GM10266 (cell line): ENCODE measurements around the gene SEC11C.

ENCODE experiments used
- DNase-seq: peaks from one replicate; pipeline ENCODE4 v3.0.0; 2012; ENCODE audit errors: extremely low spot score
- TF ChIP-seq, protein P1 (sequence below): IDR thresholded peaks from 2 replicates; pipeline ENCODE4 v1.5.1; 2012; ENCODE audit warnings: mild to moderate bottlenecking, low read depth; ENCODE audit not compliant: control insufficient read depth, insufficient read depth; ENCODE audit errors: missing control alignments

The SEC11C gene

DNA sequence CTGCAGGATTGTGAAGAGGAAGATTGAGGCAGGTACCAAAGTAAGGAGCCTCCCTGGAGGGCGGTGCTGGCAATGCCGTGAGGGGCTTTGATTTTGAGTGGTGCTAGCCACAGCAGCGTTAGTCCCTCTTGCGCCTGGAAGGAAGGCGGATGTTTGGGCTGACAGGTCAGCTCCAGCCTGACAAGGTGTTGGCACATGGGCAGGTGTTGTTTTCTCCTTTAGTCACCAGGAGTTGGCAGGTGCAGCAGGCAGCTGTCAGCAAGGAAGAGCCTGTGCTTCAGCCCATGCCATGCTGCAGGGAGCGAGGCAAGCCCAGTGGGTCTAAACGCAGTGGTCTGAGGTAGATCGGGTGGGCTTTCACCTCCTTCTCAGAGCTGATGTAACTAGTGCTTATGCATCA, 8.5 kb downstream of the SEC11C start:
- TF ChIP-seq, protein P1, sequence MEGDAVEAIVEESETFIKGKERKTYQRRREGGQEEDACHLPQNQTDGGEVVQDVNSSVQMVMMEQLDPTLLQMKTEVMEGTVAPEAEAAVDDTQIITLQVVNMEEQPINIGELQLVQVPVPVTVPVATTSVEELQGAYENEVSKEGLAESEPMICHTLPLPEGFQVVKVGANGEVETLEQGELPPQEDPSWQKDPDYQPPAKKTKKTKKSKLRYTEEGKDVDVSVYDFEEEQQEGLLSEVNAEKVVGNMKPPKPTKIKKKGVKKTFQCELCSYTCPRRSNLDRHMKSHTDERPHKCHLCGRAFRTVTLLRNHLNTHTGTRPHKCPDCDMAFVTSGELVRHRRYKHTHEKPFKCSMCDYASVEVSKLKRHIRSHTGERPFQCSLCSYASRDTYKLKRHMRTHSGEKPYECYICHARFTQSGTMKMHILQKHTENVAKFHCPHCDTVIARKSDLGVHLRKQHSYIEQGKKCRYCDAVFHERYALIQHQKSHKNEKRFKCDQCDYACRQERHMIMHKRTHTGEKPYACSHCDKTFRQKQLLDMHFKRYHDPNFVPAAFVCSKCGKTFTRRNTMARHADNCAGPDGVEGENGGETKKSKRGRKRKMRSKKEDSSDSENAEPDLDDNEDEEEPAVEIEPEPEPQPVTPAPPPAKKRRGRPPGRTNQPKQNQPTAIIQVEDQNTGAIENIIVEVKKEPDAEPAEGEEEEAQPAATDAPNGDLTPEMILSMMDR, result no peak

DNA sequence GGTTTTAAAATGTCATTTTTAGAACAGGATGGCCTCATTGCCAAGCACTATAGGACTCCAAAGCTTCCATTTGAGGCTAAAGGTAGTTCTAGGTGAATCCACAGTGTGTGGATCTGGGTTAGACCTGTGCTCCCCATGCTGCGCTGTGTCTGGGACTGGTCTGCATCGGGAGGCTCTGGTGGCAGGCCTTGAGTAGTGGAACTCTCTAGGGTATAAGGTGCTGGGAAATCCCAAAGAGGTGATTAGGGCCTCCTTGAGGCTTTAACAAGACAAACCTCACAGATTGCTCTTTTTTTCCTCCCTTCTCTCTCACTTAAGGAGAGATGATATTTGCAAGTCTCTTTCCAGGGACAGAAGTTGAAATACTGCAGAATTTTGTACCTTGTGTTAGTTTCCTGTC, 9.3 kb downstream of the SEC11C start:
- DNase-seq, result peak; percentile 19
- TF ChIP-seq, protein P1, result no peak

More for the DNA sequence above, 8.5 kb downstream of the SEC11C start:
- no peak for DNase-seq

DNA sequence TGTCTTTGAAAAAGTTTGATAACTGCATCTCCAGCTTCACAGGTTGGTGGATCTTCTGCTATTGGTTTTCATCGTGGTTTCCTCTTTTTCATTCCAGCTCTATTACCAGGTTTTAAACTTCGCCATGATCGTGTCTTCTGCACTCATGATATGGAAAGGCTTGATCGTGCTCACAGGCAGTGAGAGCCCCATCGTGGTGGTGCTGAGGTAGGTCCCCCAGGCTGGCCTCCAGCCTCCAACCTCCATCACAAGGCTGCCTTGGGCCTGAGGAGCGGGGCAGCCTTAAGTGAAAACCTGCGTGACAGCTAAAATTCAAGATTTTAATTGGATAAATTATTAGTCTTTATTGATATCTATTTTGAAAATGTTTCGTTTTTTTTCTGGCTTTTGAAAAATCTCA, 9.7 kb downstream of the SEC11C start:
- DNase-seq, result no peak
- TF ChIP-seq, protein P1, result no peak

DNA sequence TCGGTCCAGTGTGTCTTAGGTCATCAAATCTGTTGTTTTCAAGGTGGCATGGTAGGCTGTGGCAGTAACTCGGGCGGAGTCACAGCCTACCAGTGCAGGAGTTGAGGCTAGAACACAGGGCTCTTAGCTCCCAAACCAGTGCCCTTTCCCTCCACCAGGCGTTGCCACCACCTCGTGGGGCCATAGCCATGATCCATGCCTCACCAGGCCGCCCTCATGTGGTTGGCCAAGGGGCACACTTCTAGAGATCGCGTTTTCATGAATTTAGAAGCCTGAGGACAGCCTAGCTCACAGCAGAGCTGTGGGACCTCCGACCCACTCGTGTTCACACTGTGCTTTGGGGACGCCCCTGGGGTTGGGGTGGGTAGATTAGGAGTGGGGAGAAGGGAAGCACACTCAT, 10.6 kb downstream of the SEC11C start:
- TF ChIP-seq, protein P1, result no peak
- DNase-seq, result no peak

DNA sequence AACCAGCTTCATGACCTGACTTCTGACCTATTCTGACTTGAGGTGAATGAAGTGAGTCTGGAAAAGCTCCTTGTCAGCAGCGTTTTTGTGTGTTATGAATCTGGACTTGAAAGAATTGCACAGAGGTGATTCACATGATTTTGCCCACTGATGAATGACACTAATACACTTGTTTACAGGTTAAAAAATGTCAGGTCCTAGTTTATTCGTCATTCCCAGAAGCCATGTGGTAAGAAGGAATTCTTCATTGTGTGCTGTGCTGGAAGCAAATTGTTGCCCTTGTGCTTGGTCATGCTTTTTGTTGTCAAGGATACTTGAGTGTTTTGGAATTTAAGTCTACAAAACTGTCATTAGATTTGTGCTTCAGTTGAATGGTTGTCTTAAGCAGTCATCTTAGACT, 15.5 kb downstream of the SEC11C start:
- no peak for DNase-seq
- TF ChIP-seq, protein P1, result no peak

DNA sequence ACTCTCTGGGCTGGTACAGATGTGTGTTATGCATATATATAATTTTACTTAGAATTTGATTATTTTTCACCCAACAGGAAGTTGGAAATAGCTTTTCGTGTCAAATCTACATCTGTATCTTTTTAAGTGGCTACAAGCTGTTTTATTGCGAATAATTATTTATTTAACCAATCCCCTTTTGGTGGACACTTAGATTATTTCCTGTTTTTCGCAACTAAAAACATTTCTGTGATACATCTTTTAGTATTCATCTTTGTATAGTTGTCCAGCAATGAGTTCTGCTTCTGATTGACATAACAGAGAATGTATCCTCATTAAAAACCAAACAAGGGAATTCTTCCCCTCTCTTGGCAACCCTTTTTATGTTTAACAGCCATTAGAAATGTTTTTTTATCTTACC, 16.6 kb downstream of the SEC11C start:
- no peak for DNase-seq
- TF ChIP-seq, protein P1, result no peak

DNA sequence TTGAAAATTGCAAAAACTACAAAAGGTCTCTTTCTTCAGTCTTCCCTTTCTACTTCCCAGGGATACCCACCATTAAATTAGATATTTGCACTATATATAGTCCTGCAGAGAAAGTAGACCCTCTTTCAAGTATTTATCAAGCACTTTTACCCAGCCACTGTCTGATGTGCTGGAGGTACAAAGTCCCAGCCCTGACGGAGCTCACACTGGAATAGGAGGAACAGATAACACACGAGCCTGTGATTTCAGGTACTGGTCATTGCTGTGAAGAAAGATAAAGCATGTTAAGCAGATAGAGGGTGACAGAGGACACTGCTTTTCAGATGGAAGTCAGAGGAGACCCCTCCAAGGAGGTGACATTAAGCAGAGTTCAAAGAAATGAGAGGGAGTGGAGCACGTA, 19.6 kb downstream of the SEC11C start:
- no peak for DNase-seq
- TF ChIP-seq, protein P1, result no peak

DNA sequence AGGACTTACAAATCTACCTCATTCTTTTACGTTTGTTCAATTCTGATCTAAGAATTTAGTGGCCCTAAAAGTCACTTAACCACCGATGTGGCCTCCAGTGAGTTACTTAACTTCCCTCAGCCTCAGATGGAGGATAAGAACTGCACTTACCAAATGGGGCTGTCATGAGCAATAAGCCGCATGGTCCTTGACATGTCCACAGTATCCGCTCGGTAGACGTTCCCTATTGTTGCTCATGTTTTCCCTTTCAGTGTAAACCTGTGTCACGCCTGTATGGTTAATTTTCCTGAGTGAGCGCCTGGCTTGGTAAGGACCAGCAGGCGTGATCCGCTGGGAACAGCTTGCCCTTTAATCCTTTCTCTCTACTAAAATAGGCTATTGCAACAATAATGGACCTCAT, 20.3 kb downstream of the SEC11C start:
- DNase-seq, result no peak
- TF ChIP-seq, protein P1, result no peak
